Measurements from ENCODE around the gene GPC5.
"Not testable (repeated sequence)": the region's sequence is repeated elsewhere in the genome, so short reads cannot be mapped to it uniquely, and the experiment has no call there.

Gene GPC5

GRCh38 chr13:91896547-91896946 lies 498.1 kb downstream of the GPC5 start:
- H3K4me1 ChIP-seq (ENCODE audit: control insufficient read depth, insufficient read depth, low read depth, low read length), result no peaks in the 10 kb centered on the region
- H2BK120ac ChIP-seq (ENCODE audit: low read depth, low read length), result no peak overlapping the region
- no peak overlapping the region for H2BK12ac ChIP-seq (ENCODE audit: low read length in 2 of 2)
- no peak overlapping the region for H2BK15ac ChIP-seq (ENCODE audit: low read depth, poor library complexity, severe bottlenecking)
- no peak overlapping the region for H4K91ac ChIP-seq (ENCODE audit: low read length)
- no peak overlapping the region for H2AK5ac ChIP-seq (ENCODE audit: low read length, severe bottlenecking)
- H4K8ac ChIP-seq (ENCODE audit: low read length), result no peak overlapping the region
- no peak overlapping the region for H3K23ac ChIP-seq (ENCODE audit: low read length in 2 of 2)
- no peaks in the 10 kb centered on the region for H3K9me3 ChIP-seq (ENCODE audit: control insufficient read depth, low read length)
- DNase-seq, result peak; percentile 38
- H3K79me1 ChIP-seq (replicated peaks; ENCODE audit: low read length, poor library complexity, severe bottlenecking), result no peaks in the 10 kb centered on the region
- H3K27me3 ChIP-seq (ENCODE audit: control insufficient read depth in 1 of 2, insufficient read depth in 1 of 2, low read length in 2 of 2), result no peaks in the 10 kb centered on the region
- no peak overlapping the region for H2AFZ ChIP-seq (ENCODE audit: low read depth, low read length)
- H3K14ac ChIP-seq (ENCODE audit: low read length in 2 of 2), result no peak overlapping the region
- 65% methylated on average over 2 of the region's 5 CpGs for WGBS
- H3K9ac ChIP-seq (ENCODE audit: low read length), result no peak overlapping the region
- no peak overlapping the region for H2BK5ac ChIP-seq (ENCODE audit: low read depth, low read length, poor library complexity, severe bottlenecking)
- H3K4me3 ChIP-seq (ENCODE audit: insufficient read depth in 1 of 2, low read depth in 1 of 2, low read length in 2 of 2), result no peak overlapping the region
- no peaks in the 10 kb centered on the region for H3K36me3 ChIP-seq (ENCODE audit: control insufficient read depth in 1 of 2, insufficient read depth in 2 of 2, low read depth in 1 of 2, low read length in 2 of 2)
- no peak overlapping the region for H3K18ac ChIP-seq (ENCODE audit: low read depth in 1 of 2, low read length in 2 of 2)
- H3K27ac ChIP-seq (ENCODE audit: low read length, poor library complexity, severe bottlenecking), result no peak overlapping the region
- no peak overlapping the region for H3K4ac ChIP-seq (ENCODE audit: low read depth in 1 of 2, low read length in 2 of 2)
- no peak overlapping the region for H3K4me2 ChIP-seq (ENCODE audit: low read length, poor library complexity, severe bottlenecking)

GRCh38 chr13:91898986-91899385 lies 500.6 kb downstream of the GPC5 start:
- not testable (repeated sequence) for H4K8ac ChIP-seq (ENCODE audit: low read length); H3K4me3 ChIP-seq (ENCODE audit: insufficient read depth in 1 of 2, low read depth in 1 of 2, low read length in 2 of 2); H4K91ac ChIP-seq (ENCODE audit: low read length); H3K27me3 ChIP-seq (ENCODE audit: control insufficient read depth in 1 of 2, insufficient read depth in 1 of 2, low read length in 2 of 2); H3K27ac ChIP-seq (ENCODE audit: low read length, poor library complexity, severe bottlenecking); H2BK5ac ChIP-seq (ENCODE audit: low read depth, low read length, poor library complexity, severe bottlenecking); H2BK15ac ChIP-seq (ENCODE audit: low read depth, poor library complexity, severe bottlenecking); H2BK120ac ChIP-seq (ENCODE audit: low read depth, low read length); H2AFZ ChIP-seq (ENCODE audit: low read depth, low read length); H3K79me1 ChIP-seq (replicated peaks; ENCODE audit: low read length, poor library complexity, severe bottlenecking); H3K36me3 ChIP-seq (ENCODE audit: control insufficient read depth in 1 of 2, insufficient read depth in 2 of 2, low read depth in 1 of 2, low read length in 2 of 2); H3K14ac ChIP-seq (ENCODE audit: low read length in 2 of 2); H2BK12ac ChIP-seq (ENCODE audit: low read length in 2 of 2); H3K9me3 ChIP-seq (ENCODE audit: control insufficient read depth, low read length); H3K23ac ChIP-seq (ENCODE audit: low read length in 2 of 2); H3K9ac ChIP-seq (ENCODE audit: low read length); H3K4ac ChIP-seq (ENCODE audit: low read depth in 1 of 2, low read length in 2 of 2); H2AK5ac ChIP-seq (ENCODE audit: low read length, severe bottlenecking); DNase-seq; H3K4me2 ChIP-seq (ENCODE audit: low read length, poor library complexity, severe bottlenecking); H3K18ac ChIP-seq (ENCODE audit: low read depth in 1 of 2, low read length in 2 of 2); H3K4me1 ChIP-seq (ENCODE audit: control insufficient read depth, insufficient read depth, low read depth, low read length)

GRCh38 chr13:91902291-91902690 lies 503.9 kb downstream of the GPC5 start:
- no peak overlapping the region for H3K18ac ChIP-seq (ENCODE audit: low read depth in 1 of 2, low read length in 2 of 2)
- H3K4ac ChIP-seq (ENCODE audit: low read depth in 1 of 2, low read length in 2 of 2), result no peak overlapping the region
- H3K79me1 ChIP-seq (replicated peaks; ENCODE audit: low read length, poor library complexity, severe bottlenecking), result no peaks in the 10 kb centered on the region
- H2BK5ac ChIP-seq (ENCODE audit: low read depth, low read length, poor library complexity, severe bottlenecking), result no peak overlapping the region
- H3K36me3 ChIP-seq (ENCODE audit: control insufficient read depth in 1 of 2, insufficient read depth in 2 of 2, low read depth in 1 of 2, low read length in 2 of 2), result no peaks in the 10 kb centered on the region
- H3K23ac ChIP-seq (ENCODE audit: low read length in 2 of 2), result no peak overlapping the region
- H3K27me3 ChIP-seq (ENCODE audit: control insufficient read depth in 1 of 2, insufficient read depth in 1 of 2, low read length in 2 of 2), result no peaks in the 10 kb centered on the region
- DNase-seq, result no peak
- no peak overlapping the region for H4K8ac ChIP-seq (ENCODE audit: low read length)
- H3K4me1 ChIP-seq (ENCODE audit: control insufficient read depth, insufficient read depth, low read depth, low read length), result no peaks in the 10 kb centered on the region
- no peak overlapping the region for H3K4me3 ChIP-seq (ENCODE audit: insufficient read depth in 1 of 2, low read depth in 1 of 2, low read length in 2 of 2)
- no peak overlapping the region for H4K91ac ChIP-seq (ENCODE audit: low read length)
- H3K27ac ChIP-seq (ENCODE audit: low read length, poor library complexity, severe bottlenecking), result no peak overlapping the region
- H2BK12ac ChIP-seq (ENCODE audit: low read length in 2 of 2), result no peak overlapping the region
- no peak overlapping the region for H2AFZ ChIP-seq (ENCODE audit: low read depth, low read length)
- no peak overlapping the region for H2BK15ac ChIP-seq (ENCODE audit: low read depth, poor library complexity, severe bottlenecking)
- no peak overlapping the region for H3K4me2 ChIP-seq (ENCODE audit: low read length, poor library complexity, severe bottlenecking)
- no peak overlapping the region for H2AK5ac ChIP-seq (ENCODE audit: low read length, severe bottlenecking)
- no peaks in the 10 kb centered on the region for H3K9me3 ChIP-seq (ENCODE audit: control insufficient read depth, low read length)
- H2BK120ac ChIP-seq (ENCODE audit: low read depth, low read length), result no peak overlapping the region
- no peak overlapping the region for H3K14ac ChIP-seq (ENCODE audit: low read length in 2 of 2)
- H3K9ac ChIP-seq (ENCODE audit: low read length), result no peak overlapping the region

- H4K91ac ChIP-seq (ENCODE audit: low read length), result no peak overlapping the region
- WGBS, result no CpG with 5 or more reads among the region's 1 CpG
- H3K4me3 ChIP-seq (ENCODE audit: insufficient read depth in 1 of 2, low read depth in 1 of 2, low read length in 2 of 2), result no peak overlapping the region
- H3K4me2 ChIP-seq (ENCODE audit: low read length, poor library complexity, severe bottlenecking), result no peak overlapping the region
- H3K27me3 ChIP-seq (ENCODE audit: control insufficient read depth in 1 of 2, insufficient read depth in 1 of 2, low read length in 2 of 2), result no peaks in the 10 kb centered on the region
- no peak overlapping the region for H4K8ac ChIP-seq (ENCODE audit: low read length)
- H3K4me1 ChIP-seq (ENCODE audit: control insufficient read depth, insufficient read depth, low read depth, low read length), result no peaks in the 10 kb centered on the region
- no peak overlapping the region for H3K4ac ChIP-seq (ENCODE audit: low read depth in 1 of 2, low read length in 2 of 2)
- H3K36me3 ChIP-seq (ENCODE audit: control insufficient read depth in 1 of 2, insufficient read depth in 2 of 2, low read depth in 1 of 2, low read length in 2 of 2), result no peaks in the 10 kb centered on the region
- no peak overlapping the region for H2BK5ac ChIP-seq (ENCODE audit: low read depth, low read length, poor library complexity, severe bottlenecking)
- no peak overlapping the region for H3K23ac ChIP-seq (ENCODE audit: low read length in 2 of 2)
- no peak overlapping the region for H3K9ac ChIP-seq (ENCODE audit: low read length)
- no peak overlapping the region for H2BK120ac ChIP-seq (ENCODE audit: low read depth, low read length)
- H3K27ac ChIP-seq (ENCODE audit: low read length, poor library complexity, severe bottlenecking), result no peak overlapping the region
- no peak overlapping the region for H3K14ac ChIP-seq (ENCODE audit: low read length in 2 of 2)
- no peak overlapping the region for H2BK15ac ChIP-seq (ENCODE audit: low read depth, poor library complexity, severe bottlenecking)
- H3K79me1 ChIP-seq (replicated peaks; ENCODE audit: low read length, poor library complexity, severe bottlenecking), result no peaks in the 10 kb centered on the region
- H2BK12ac ChIP-seq (ENCODE audit: low read length in 2 of 2), result no peak overlapping the region
- H3K9me3 ChIP-seq (ENCODE audit: control insufficient read depth, low read length), result no peaks in the 10 kb centered on the region
- no peak overlapping the region for H2AK5ac ChIP-seq (ENCODE audit: low read length, severe bottlenecking)
- DNase-seq, result peak; percentile 25
- H3K18ac ChIP-seq (ENCODE audit: low read depth in 1 of 2, low read length in 2 of 2), result no peak overlapping the region
- H2AFZ ChIP-seq (ENCODE audit: low read depth, low read length), result no peak overlapping the region
Observed at GRCh38 chr13:91904005-91904404, 505.6 kb downstream of the GPC5 start.
